H9 (cell line): ENCODE results near the gene CATSPERB. TPM values are rescaled to one million over a fixed set of nuclear protein-coding genes. Genes with fewer than 3 reads are reported as not detected.

Source experiments
- DNase-seq: peaks from one replicate; pipeline ENCODE4 v3.0.0-alpha.2; 2017
- H2AFZ ChIP-seq: one replicate; pipeline ENCODE4 v1.6.1; 2013; ENCODE audit warnings: mild to moderate bottlenecking, low read length, control low read depth, moderate library complexity
- H2AK5ac ChIP-seq: 2 replicates; pipeline ENCODE4 v1.6.1; 2013; ENCODE audit warnings: low read length, control low read depth, mixed read lengths; ENCODE audit not compliant: insufficient read length
- H2BK120ac ChIP-seq: one replicate; pipeline ENCODE4 v1.6.1; 2013; ENCODE audit warnings: low read depth, mild to moderate bottlenecking, low read length, control low read depth, inconsistent platforms; ENCODE audit not compliant: poor library complexity, severe bottlenecking
- H2BK12ac ChIP-seq: 2 replicates; pipeline ENCODE4 v1.6.1; 2013; ENCODE audit warnings: low read length, control low read depth, mixed read lengths, low read depth; ENCODE audit not compliant: insufficient read length
- H2BK15ac ChIP-seq: 2 replicates; pipeline ENCODE4 v1.6.1; 2013; ENCODE audit warnings: low read depth, low read length, control low read depth
- H2BK20ac ChIP-seq: one replicate; pipeline ENCODE4 v1.6.1; 2013; ENCODE audit warnings: low read depth, mild to moderate bottlenecking, low read length, control low read depth, inconsistent platforms; ENCODE audit not compliant: poor library complexity, severe bottlenecking
- H2BK5ac ChIP-seq: 2 replicates; pipeline ENCODE4 v1.6.1; 2013; ENCODE audit warnings: low read length, control low read depth, mixed read lengths; ENCODE audit not compliant: insufficient read length
- H3K14ac ChIP-seq: 2 replicates; pipeline ENCODE4 v1.6.1; 2013; ENCODE audit warnings: low read length, control low read depth; ENCODE audit not compliant: insufficient read depth
- H3K18ac ChIP-seq: 2 replicates; pipeline ENCODE4 v1.6.1; 2013; ENCODE audit warnings: low read depth, mild to moderate bottlenecking, mixed read lengths, low read length, control low read depth; ENCODE audit not compliant: insufficient read length
- H3K23ac ChIP-seq: 2 replicates; pipeline ENCODE4 v1.6.1; 2013; ENCODE audit warnings: low read length, control low read depth, mixed read lengths, low read depth; ENCODE audit not compliant: insufficient read length
- H3K23me2 ChIP-seq: 2 replicates; pipeline ENCODE4 v1.6.1; 2013; ENCODE audit warnings: low read depth, mild to moderate bottlenecking, mixed read lengths, low read length, control low read depth; ENCODE audit not compliant: insufficient read length, poor library complexity, severe bottlenecking
- H3K27ac ChIP-seq: 2 replicates; pipeline ENCODE4 v1.5.1; 2013; ENCODE audit warnings: low read length, control low read depth, mixed read lengths, low read depth; ENCODE audit not compliant: insufficient read length
- H3K27me3 ChIP-seq: 2 replicates; pipeline ENCODE4 v1.6.1; 2013; ENCODE audit warnings: low read length, control low read depth, inconsistent platforms; ENCODE audit not compliant: insufficient read depth
- H3K4ac ChIP-seq: 2 replicates; pipeline ENCODE4 v1.6.1; 2013; ENCODE audit warnings: low read depth, mild to moderate bottlenecking, control low read depth, inconsistent platforms, low read length, moderate library complexity
- H3K4me1 ChIP-seq: 2 replicates; pipeline ENCODE4 v1.6.1; 2013; ENCODE audit warnings: low read length, control low read depth, inconsistent platforms; ENCODE audit not compliant: insufficient read depth
- H3K4me2 ChIP-seq: 2 replicates; pipeline ENCODE4 v1.6.1; 2013; ENCODE audit warnings: low read length, control low read depth, mixed read lengths; ENCODE audit not compliant: insufficient read length, insufficient read depth
- H3K56ac ChIP-seq: 2 replicates; pipeline ENCODE4 v1.6.1; 2013; ENCODE audit warnings: low read depth, mild to moderate bottlenecking, mixed read lengths, low read length, control low read depth; ENCODE audit not compliant: insufficient read length
- H3K79me1 ChIP-seq: 2 replicates; pipeline ENCODE4 v1.6.1; 2013; ENCODE audit warnings: low read depth, mild to moderate bottlenecking, moderate library complexity, low read length, control low read depth, inconsistent platforms; ENCODE audit not compliant: insufficient read depth, poor library complexity, severe bottlenecking
- H3K79me2 ChIP-seq: 2 replicates; pipeline ENCODE4 v1.6.1; 2013; ENCODE audit warnings: low read length, control low read depth, inconsistent platforms; ENCODE audit not compliant: insufficient read depth
- H3K9ac ChIP-seq: 2 replicates; pipeline ENCODE4 v1.6.1; 2013; ENCODE audit warnings: low read length, control low read depth, mixed read lengths; ENCODE audit not compliant: insufficient read length; ENCODE audit errors: extremely low read depth
- H3K9me3 ChIP-seq: one replicate; pipeline ENCODE4 v1.6.1; 2013; ENCODE audit warnings: low read depth, low read length, inconsistent platforms; ENCODE audit not compliant: control insufficient read depth
- H3T11ph ChIP-seq: one replicate; pipeline ENCODE4 v1.6.1; 2013; ENCODE audit warnings: mild to moderate bottlenecking, low read length, control low read depth, inconsistent platforms
- H4K20me1 ChIP-seq: one replicate; pipeline ENCODE4 v1.6.1; 2013; ENCODE audit not compliant: control insufficient read depth, insufficient read length, insufficient read depth
- H4K5ac ChIP-seq: 2 replicates; pipeline ENCODE4 v1.6.1; 2013; ENCODE audit warnings: low read depth, mild to moderate bottlenecking, mixed read lengths, low read length, control low read depth; ENCODE audit not compliant: insufficient read length
- H4K8ac ChIP-seq: replicated peaks from 2 replicates; pipeline ENCODE4 v1.6.1; 2013; ENCODE audit warnings: low read length, control low read depth, mixed read lengths, low read depth; ENCODE audit not compliant: insufficient read length
- H4K91ac ChIP-seq: 2 replicates; pipeline ENCODE4 v1.6.1; 2013; ENCODE audit warnings: low read depth, mild to moderate bottlenecking, moderate library complexity, mixed read lengths, low read length, control low read depth; ENCODE audit not compliant: insufficient read length
- H3K27ac Mint-ChIP-seq, 3 experiments: 2 replicates in 2 of 3; 3 replicates in 1 of 3; pipeline ENCODE4 v1.8.0; 2020 to 2021; ENCODE audit warnings: mixed read lengths in 3 of 3, mild to moderate bottlenecking in 1 of 3, moderate library complexity in 1 of 3
- H3K27me3 Mint-ChIP-seq: 2 replicates; pipeline ENCODE4 v1.8.0; 2021; ENCODE audit warnings: low read depth, mild to moderate bottlenecking, moderate library complexity, mixed read lengths
- H3K36me3 Mint-ChIP-seq, 3 experiments: 2 replicates in 2 of 3; 3 replicates in 1 of 3; pipeline ENCODE4 v1.8.0; 2020 to 2021; ENCODE audit warnings: low read depth in 3 of 3, mixed read lengths in 3 of 3; ENCODE audit not compliant: insufficient read depth in 1 of 3
- H3K4me1 Mint-ChIP-seq, 2 experiments: 2 replicates each; pipeline ENCODE4 v1.8.0; 2020; ENCODE audit warnings: mixed read lengths in 2 of 2
- H3K4me3 Mint-ChIP-seq, 2 experiments: 2 replicates in 1 of 2; 3 replicates in 1 of 2; pipeline ENCODE4 v1.8.0; 2020 to 2021; ENCODE audit warnings: mild to moderate bottlenecking in 2 of 2, mixed read lengths in 2 of 2, moderate library complexity in 1 of 2
- H3K9me3 Mint-ChIP-seq, 2 experiments: 2 replicates in 1 of 2; 3 replicates in 1 of 2; pipeline ENCODE4 v1.8.0; 2020; ENCODE audit warnings: mild to moderate bottlenecking in 2 of 2, mixed read lengths in 2 of 2, moderate library complexity in 1 of 2
- CTCF ChIP-seq: fragments of 200-600 bp; sonication (generic); conservative IDR thresholded peaks from 3 replicates; pipeline ENCODE4 v1.8.0; 2021; ENCODE audit warnings: antibody characterized with exemption, mild to moderate bottlenecking
- WGBS: extraction: QIAGEN DNeasy Blood & Tissue Kit; methylation state at CpG from one replicate; pipeline ENCODE4 v1.1.7; 2013; ENCODE audit warnings: missing lambda C conversion rate, low lambda C conversion rate, mixed read lengths; ENCODE audit not compliant: insufficient read length; ENCODE audit errors: extremely low coverage; 5-methylcytosine and 5-hydroxymethylcytosine counted together
- total RNA-seq: library from RNA; stranded (reverse); gene quantifications from 2 replicates; pipeline ENCODE4 v1.2.1, GENCODE V29; 2021

CATSPERB gene
- total RNA-seq, 1 experiment from 2014 or later = 0.48 TPM

- H2BK120ac ChIP-seq = no peak overlapping the region
- Mint-ChIP-seq H3K27me3 (no peaks in the 10 kb centered on the region; the same call in 1 of the 2 replicates), H3K4me3 (no peak overlapping the region), H3K4me1 (no peaks in the 10 kb centered on the region), H3K9me3 (no peaks in the 10 kb centered on the region), H3K36me3 (no peaks in the 10 kb centered on the region), H3K27ac (no peak overlapping the region)
- no peak overlapping the region for H3K4me2 ChIP-seq
- H2BK12ac ChIP-seq = no peak overlapping the region
- H4K8ac ChIP-seq = no peak overlapping the region
- no peak for TF ChIP-seq CTCF
- no peak overlapping the region for H2AFZ ChIP-seq
- H3K79me1 ChIP-seq = no peaks in the 10 kb centered on the region
- no peak overlapping the region for H3K56ac ChIP-seq
- no peaks in the 10 kb centered on the region for H3K27me3 ChIP-seq
- H3K23ac ChIP-seq = no peak overlapping the region
- H4K91ac ChIP-seq = no peak overlapping the region
- H2AK5ac ChIP-seq = no peak overlapping the region
- no peaks in the 10 kb centered on the region for H3K9me3 ChIP-seq
- no peak overlapping the region for H3K4ac ChIP-seq
- H2BK5ac ChIP-seq = no peak overlapping the region
- H3K27ac ChIP-seq = no peak overlapping the region
- H4K5ac ChIP-seq = no peak overlapping the region
- H3K4me1 ChIP-seq = no peaks in the 10 kb centered on the region
- H3K79me2 ChIP-seq = no peaks in the 10 kb centered on the region
- no peak overlapping the region for H3K14ac ChIP-seq
- WGBS = no CpG with 5 or more reads among the region's 1 CpG
- no peak overlapping the region for H2BK20ac ChIP-seq
- no peak for DNase-seq
- no peak overlapping the region for H3K9ac ChIP-seq
- H3T11ph ChIP-seq = no peak overlapping the region
- no peaks in the 10 kb centered on the region for H3K23me2 ChIP-seq
- H3K18ac ChIP-seq = no peak overlapping the region
- H2BK15ac ChIP-seq = no peak overlapping the region
- no peaks in the 10 kb centered on the region for H4K20me1 ChIP-seq
Measured at GRCh38 chr14:91716999-91717398, 14.9 kb downstream of the CATSPERB start.
